Caco-2 (cell line): ENCODE results near the gene VAV2. TPM values are rescaled to one million over a fixed set of nuclear protein-coding genes. Genes with fewer than 3 reads are reported as not detected.

Experiments used
- BruUV-seq: library from RNA; stranded (reverse); fragments of 400-500 nt; replicated peaks from 2 replicates; lab custom pipeline; 2021; lab: Mats Ljungman, UMichigan
- CTCF ChIA-PET: fragments of 300-600 bp; sonication (Branson Sonifier 250); formaldehyde crosslinking; loops from one replicate; lab custom pipeline; 2022; ENCODE audit warnings: antibody characterized with exemption; lab: Charles Lee
- POLR2A ChIA-PET: fragments of 300-600 bp; sonication (Branson Sonifier 250); formaldehyde crosslinking; loops from one replicate; lab custom pipeline; 2022; ENCODE audit warnings: antibody characterized with exemption; lab: Charles Lee
- DNase-seq, 2 experiments: peaks; one replicate each; pipeline versions ENCODE4 v3.0.0 to v3.0.0-alpha.2; 2020 to 2022
- H3K27me3 ChIP-seq: replicated peaks from 2 replicates; pipeline ENCODE4 v1.6.0; 2011; ENCODE audit warnings: low read length; ENCODE audit not compliant: control insufficient read depth, insufficient read depth
- H3K36me3 ChIP-seq: 2 replicates; pipeline ENCODE4 v1.5.1; 2011; ENCODE audit warnings: low read length; ENCODE audit not compliant: control insufficient read depth, insufficient read depth
- H3K4me1 ChIP-seq: fragments of 250-450 bp; sonication (Bioruptor Pico); 2 replicates; pipeline ENCODE4 v1.5.1; 2020; ENCODE audit warnings: mild to moderate bottlenecking
- H3K4me3 ChIP-seq: 2 replicates; pipeline ENCODE4 v1.5.1; 2011; ENCODE audit warnings: low read depth, mild to moderate bottlenecking, control low read depth, low read length
- H3K9me3 ChIP-seq: fragments of 250-450 bp; sonication (Bioruptor Pico); 2 replicates; pipeline ENCODE4 v1.5.1; 2020; ENCODE audit warnings: mild to moderate bottlenecking, moderate library complexity
- H3K27ac Mint-ChIP-seq: one replicate; pipeline ENCODE4 v1.8.0; 2022; ENCODE audit warnings: mixed read lengths; ENCODE audit not compliant: unreplicated experiment
- H3K27me3 Mint-ChIP-seq: one replicate; pipeline ENCODE4 v1.8.0; 2022; ENCODE audit warnings: mixed read lengths; ENCODE audit not compliant: insufficient read depth, unreplicated experiment
- H3K36me3 Mint-ChIP-seq: one replicate; pipeline ENCODE4 v1.8.0; 2022; ENCODE audit warnings: mild to moderate bottlenecking, mixed read lengths; ENCODE audit not compliant: insufficient read depth, unreplicated experiment
- H3K4me1 Mint-ChIP-seq: one replicate; pipeline ENCODE4 v1.8.0; 2022; ENCODE audit warnings: low read depth, mixed read lengths; ENCODE audit not compliant: unreplicated experiment
- H3K4me3 Mint-ChIP-seq: one replicate; pipeline ENCODE4 v1.8.0; 2022; ENCODE audit warnings: mild to moderate bottlenecking, moderate library complexity, mixed read lengths; ENCODE audit not compliant: unreplicated experiment
- H3K9me3 Mint-ChIP-seq: one replicate; pipeline ENCODE4 v1.8.0; 2022; ENCODE audit warnings: mixed read lengths; ENCODE audit not compliant: unreplicated experiment
- intact Hi-C: fragments of 100-400 bp; cut with micrococcal nuclease; formaldehyde crosslinking; loops from one replicate; pipeline ENCODE4 v1.10.0; 2022; ENCODE audit not compliant: unreplicated experiment
- total RNA-seq: library from RNA; stranded (reverse); gene quantifications from 2 replicates; pipeline ENCODE4 v1.2.3, GENCODE V29; 2022
- TF ChIP-seq, protein P1 (sequence below), 2 experiments: fragments of 200-600 bp in 1 of 2; IDR thresholded peaks; 1 replicate in 1 of 2; 2 replicates in 1 of 2; pipeline versions ENCODE4 v1.5.1 to v1.8.0; 2011 to 2022; ENCODE audit warnings: antibody characterized with exemption in 1 of 2, control low read depth in 1 of 2, inconsistent platforms in 1 of 2, low read depth in 1 of 2, low read length in 1 of 2, mild to moderate bottlenecking in 1 of 2, moderate library complexity in 1 of 2; ENCODE audit not compliant: insufficient read depth in 1 of 2, severe bottlenecking in 1 of 2, unreplicated experiment in 1 of 2

Gene VAV2
- total RNA-seq, 1 experiment from 2014 or later: 55.3 TPM

DNA sequence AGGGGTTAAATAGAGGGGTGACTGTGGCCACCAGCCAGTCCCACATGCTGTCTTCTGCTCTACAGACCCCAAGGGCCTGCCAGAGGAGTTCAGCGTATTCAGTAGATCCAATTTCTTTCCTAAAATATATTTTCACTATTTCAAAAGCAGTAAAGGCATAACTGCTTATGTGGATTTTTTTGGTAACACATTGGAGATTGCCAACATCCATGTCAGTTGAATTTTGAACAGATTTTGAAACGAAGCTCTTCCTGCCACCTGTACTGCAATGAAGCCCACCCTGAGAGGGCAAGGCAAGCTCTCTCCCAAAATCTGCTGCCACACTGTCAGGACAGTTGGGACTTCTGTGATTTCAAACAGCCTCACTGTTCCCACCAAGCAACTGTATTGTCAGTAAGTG, 216.8 kb downstream of the VAV2 start:
- no peaks in the 10 kb centered on the region for H3K4me1 ChIP-seq
- Mint-ChIP-seq H3K9me3 (no peaks in the 10 kb centered on the region), H3K36me3 (peaks cover 63% of the 10 kb centered on the region), H3K4me3 (no peak overlapping the region), H3K27me3 (no peaks in the 10 kb centered on the region), H3K4me1 (no peaks in the 10 kb centered on the region), H3K27ac (no peak overlapping the region)
- ChIA-PET POLR2A (no interaction called here), CTCF (no interaction called here)
- no TSS peak for BruUV-seq
- no peak overlapping the region for H3K4me3 ChIP-seq
- DNase-seq: no peak
- TF ChIP-seq, protein P1, sequence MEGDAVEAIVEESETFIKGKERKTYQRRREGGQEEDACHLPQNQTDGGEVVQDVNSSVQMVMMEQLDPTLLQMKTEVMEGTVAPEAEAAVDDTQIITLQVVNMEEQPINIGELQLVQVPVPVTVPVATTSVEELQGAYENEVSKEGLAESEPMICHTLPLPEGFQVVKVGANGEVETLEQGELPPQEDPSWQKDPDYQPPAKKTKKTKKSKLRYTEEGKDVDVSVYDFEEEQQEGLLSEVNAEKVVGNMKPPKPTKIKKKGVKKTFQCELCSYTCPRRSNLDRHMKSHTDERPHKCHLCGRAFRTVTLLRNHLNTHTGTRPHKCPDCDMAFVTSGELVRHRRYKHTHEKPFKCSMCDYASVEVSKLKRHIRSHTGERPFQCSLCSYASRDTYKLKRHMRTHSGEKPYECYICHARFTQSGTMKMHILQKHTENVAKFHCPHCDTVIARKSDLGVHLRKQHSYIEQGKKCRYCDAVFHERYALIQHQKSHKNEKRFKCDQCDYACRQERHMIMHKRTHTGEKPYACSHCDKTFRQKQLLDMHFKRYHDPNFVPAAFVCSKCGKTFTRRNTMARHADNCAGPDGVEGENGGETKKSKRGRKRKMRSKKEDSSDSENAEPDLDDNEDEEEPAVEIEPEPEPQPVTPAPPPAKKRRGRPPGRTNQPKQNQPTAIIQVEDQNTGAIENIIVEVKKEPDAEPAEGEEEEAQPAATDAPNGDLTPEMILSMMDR (IDR thresholded peaks at IDR 0.05; ENCODE audit: insufficient read depth in 1 of 2, low read depth in 1 of 2, low read length in 1 of 2, severe bottlenecking in 1 of 2, unreplicated experiment in 1 of 2): no peak
- H3K9me3 ChIP-seq: peaks cover 7% of the 10 kb centered on the region; the same call in 1 of the 2 replicates
- H3K27me3 ChIP-seq: no peaks in the 10 kb centered on the region
- H3K36me3 ChIP-seq: peaks cover 22% of the 10 kb centered on the region
- intact Hi-C loops: no loop called here

- intact Hi-C loops: no loop called here
- Mint-ChIP-seq H3K9me3 (no peaks in the 10 kb centered on the region), H3K36me3 (peaks cover 63% of the 10 kb centered on the region), H3K27me3 (no peaks in the 10 kb centered on the region), H3K4me1 (no peaks in the 10 kb centered on the region), H3K27ac (no peak overlapping the region), H3K4me3 (no peak overlapping the region)
- CTCF ChIA-PET: no interaction called here
- peaks cover 22% of the 10 kb centered on the region for H3K36me3 ChIP-seq
- DNase-seq: no peak
- no peak overlapping the region for H3K4me3 ChIP-seq
- TF ChIP-seq, protein P1 (IDR thresholded peaks at IDR 0.05; ENCODE audit: insufficient read depth in 1 of 2, low read depth in 1 of 2, low read length in 1 of 2, severe bottlenecking in 1 of 2, unreplicated experiment in 1 of 2): no peak
- BruUV-seq: no TSS peak
- H3K9me3 ChIP-seq: peaks cover 7% of the 10 kb centered on the region; the same call in 1 of the 2 replicates
- no peaks in the 10 kb centered on the region for H3K27me3 ChIP-seq
- POLR2A ChIA-PET: no interaction called here
- no peaks in the 10 kb centered on the region for H3K4me1 ChIP-seq
Observed at GRCh38 chr9:133774799-133775198, 217.3 kb downstream of the VAV2 start.

GRCh38 chr9:133773889-133774655, 218.1 kb downstream of the VAV2 start:
- Mint-ChIP-seq H3K27me3 (no peaks in the 10 kb centered on the region), H3K4me3 (no peak overlapping the region), H3K9me3 (no peaks in the 10 kb centered on the region), H3K36me3 (peaks cover 68% of the 10 kb centered on the region), H3K4me1 (no peaks in the 10 kb centered on the region), H3K27ac (no peak overlapping the region)
- intact Hi-C loops: no loop called here
- TF ChIP-seq, protein P1 (IDR thresholded peaks at IDR 0.05; ENCODE audit: insufficient read depth in 1 of 2, low read depth in 1 of 2, low read length in 1 of 2, severe bottlenecking in 1 of 2, unreplicated experiment in 1 of 2): no peak
- Histone ChIP-seq H3K4me3 (no peak overlapping the region), H3K4me1 (no peaks in the 10 kb centered on the region), H3K9me3 (peaks cover 7% of the 10 kb centered on the region; the same call in 1 of the 2 replicates), H3K36me3 (peaks cover 20% of the 10 kb centered on the region), H3K27me3 (no peaks in the 10 kb centered on the region)
- no peak for DNase-seq
- no TSS peak for BruUV-seq
- ChIA-PET CTCF (no interaction called here), POLR2A (no interaction called here)
